ENCODE data around the gene LIN7B. TPM values are rescaled to one million over a fixed set of nuclear protein-coding genes. Genes with fewer than 3 reads are reported as not detected.

LIN7B gene
- polyA plus RNA-seq, 1 of the 3 experiments (the other 2 are of a cell fraction): 20.8 TPM

- Histone ChIP-seq H3K4me2 (peak overlapping the region; percentile 99), H3K4me1 (ENCODE audit: control insufficient read depth in 1 of 2, insufficient read depth in 2 of 2, low read depth in 1 of 2, low read length in 1 of 2) (peaks cover 10 to 12% of the 10 kb centered on the region in 2 experiments; a peak in 1 of 4 replicates), H3K27ac (ENCODE audit: low read depth in 2 of 2, low read length in 1 of 2) (peak overlapping the region; percentile 77 to 89), H3K36me3 (replicated peaks in 1 of 2; ENCODE audit: control insufficient read depth in 1 of 2, insufficient read depth in 2 of 2, low read length in 1 of 2) (peaks cover 20 to 33% of the 10 kb centered on the region in 2 experiments), H3K4me3 (ENCODE audit: low read depth in 2 of 2, low read length in 1 of 2) (peak overlapping the region; percentile 78 to 99), H4K20me1 (ENCODE audit: insufficient read depth) (peaks cover 53% of the 10 kb centered on the region), H3K79me2 (ENCODE audit: insufficient read depth) (peaks cover 60% of the 10 kb centered on the region), H3K9me2 (no peaks in the 10 kb centered on the region), H3F3A (replicated peaks; ENCODE audit: insufficient read depth) (peaks cover under 1% of the 10 kb centered on the region), H2AFZ (ENCODE audit: low read depth) (no peak overlapping the region; the same call in 1 of the 2 replicates), H3K9me3 (no peaks in the 10 kb centered on the region), H3K27me3 (ENCODE audit: insufficient read depth) (no peaks in the 10 kb centered on the region), H3K9ac (peak overlapping the region; percentile 98)
- ChIA-PET POLR2A (no interaction called here), CTCF (interaction anchor here (1.1 to 4.3 kb wide), 4 partner anchors 12 to 113 kb away, joined by 3 to 40 read pairs (median 14); a partner anchor contains a TSS)
- TF ChIP-seq REST (IDR thresholded peaks at IDR 0.05; ENCODE audit: low read depth, low read length) (no peak), NRF1 (IDR thresholded peaks at IDR 0.05; ENCODE audit: low read depth, low read length) (no peak), GATA2 (CRISPR knock-in tag; IDR thresholded peaks at IDR 0.05) (no peak), ELF1 (IDR thresholded peaks at IDR 0.05) (no peak), MEF2A (IDR thresholded peaks at IDR 0.05; ENCODE audit: borderline replicate concordance, low read depth) (no peak), RXRA (IDR thresholded peaks at IDR 0.05; ENCODE audit: borderline replicate concordance, low read depth) (no peak), POLR2AphosphoS5 (IDR thresholded peaks at IDR 0.05; ENCODE audit: low read depth, low read length) (no peak)
- DNase-seq: no peak
- WGBS (ENCODE audit: low lambda C conversion rate): under 1% methylated on average over 14 of the region's 14 CpGs
Measured at GRCh38 chr19:49085868-49086232, 28.3 kb upstream of the LIN7B start.

GRCh38 chr19:49086296-49086695 is 27.9 kb upstream of the LIN7B start:
- Histone ChIP-seq H3K4me3 (ENCODE audit: low read depth in 2 of 2, low read length in 1 of 2) (peak overlapping the region; percentile 78 to 99), H3F3A (replicated peaks; ENCODE audit: insufficient read depth) (peaks cover 5% of the 10 kb centered on the region), H3K79me2 (ENCODE audit: insufficient read depth) (peaks cover 64% of the 10 kb centered on the region), H4K20me1 (ENCODE audit: insufficient read depth) (peaks cover 58% of the 10 kb centered on the region), H3K9me3 (no peaks in the 10 kb centered on the region), H3K4me2 (peak overlapping the region; percentile 99), H3K4me1 (ENCODE audit: control insufficient read depth in 1 of 2, insufficient read depth in 2 of 2, low read depth in 1 of 2, low read length in 1 of 2) (peaks cover 10 to 12% of the 10 kb centered on the region in 2 experiments; a peak in 1 of 4 replicates), H3K9ac (peak overlapping the region; percentile 98), H2AFZ (ENCODE audit: low read depth) (no peak overlapping the region), H3K27ac (ENCODE audit: low read depth in 2 of 2, low read length in 1 of 2) (no peak overlapping the region; a peak in 1 of 4 replicates), H3K9me2 (no peaks in the 10 kb centered on the region), H3K36me3 (replicated peaks in 1 of 2; ENCODE audit: control insufficient read depth in 1 of 2, insufficient read depth in 2 of 2, low read length in 1 of 2) (peaks cover 22 to 38% of the 10 kb centered on the region in 2 experiments), H3K27me3 (ENCODE audit: insufficient read depth) (no peaks in the 10 kb centered on the region)
- POLR2A ChIA-PET: no interaction called here
- TF ChIP-seq TCF12 (IDR thresholded peaks at IDR 0.05) (no peak), FOXM1 (IDR thresholded peaks at IDR 0.05; ENCODE audit: low read depth) (no peak), CHD2 (IDR thresholded peaks at IDR 0.05; ENCODE audit: low read length, partially characterized antibody) (no peak), REST (IDR thresholded peaks at IDR 0.05; ENCODE audit: low read depth, low read length) (no peak), EP300 (IDR thresholded peaks at IDR 0.05; ENCODE audit: borderline replicate concordance in 1 of 2, low read depth in 1 of 2, low read length in 1 of 2) (no peak), GATA2 (CRISPR knock-in tag; IDR thresholded peaks at IDR 0.05) (no peak), RFX5 (IDR thresholded peaks at IDR 0.05; ENCODE audit: low read length) (no peak), YY1 (IDR thresholded peaks at IDR 0.05; ENCODE audit: low read depth) (no peak), IRF3 (IDR thresholded peaks at IDR 0.05; ENCODE audit: low read depth, low read length) (no peak), RAD21 (IDR thresholded peaks at IDR 0.05; ENCODE audit: low read length) (no peak), ELF1 (IDR thresholded peaks at IDR 0.05) (no peak), JUND (IDR thresholded peaks at IDR 0.05) (no peak)
- WGBS (ENCODE audit: low lambda C conversion rate): 23% methylated on average over 10 of the region's 11 CpGs
- CTCF ChIA-PET: interaction anchor here (0.6 to 4.3 kb wide), 5 partner anchors 12 to 134 kb away, joined by 3 to 40 read pairs (median 10); a partner anchor contains a TSS
- DNase-seq: no peak
